Muscle layer of duodenum (tissue), 2 donors: Measurements from ENCODE around the gene PPP2R5C.

Source experiments
- H3K27ac ChIP-seq: one replicate; pipeline ENCODE4 v1.7.0; 2013; ENCODE audit warnings: mild to moderate bottlenecking, low read length
- H3K27me3 ChIP-seq: one replicate; pipeline ENCODE4 v1.7.0; 2013; ENCODE audit warnings: low read depth, mild to moderate bottlenecking, control low read depth, low read length
- H3K36me3 ChIP-seq, 2 donors: one replicate each; pipeline ENCODE4 v1.7.0; 2013; ENCODE audit warnings: low read length in 2 of 2, control low read depth in 1 of 2, mild to moderate bottlenecking in 1 of 2; ENCODE audit not compliant: insufficient read depth in 2 of 2, control insufficient read depth in 1 of 2
- H3K4me1 ChIP-seq, 2 donors: one replicate each; pipeline ENCODE4 v1.7.0; 2013; ENCODE audit warnings: low read length in 2 of 2, mild to moderate bottlenecking in 2 of 2, control low read depth in 1 of 2, moderate library complexity in 1 of 2; ENCODE audit not compliant: insufficient read depth in 2 of 2, control insufficient read depth in 1 of 2
- H3K4me3 ChIP-seq, 2 donors: one replicate each; pipeline ENCODE4 v1.7.0; 2013; ENCODE audit warnings: low read length in 2 of 2, low read depth in 1 of 2, mild to moderate bottlenecking in 1 of 2
- H3K9me3 ChIP-seq, 2 donors: one replicate each; pipeline ENCODE4 v1.7.0; 2013; ENCODE audit warnings: low read length in 2 of 2, control low read depth in 1 of 2, mild to moderate bottlenecking in 1 of 2; ENCODE audit not compliant: control insufficient read depth in 1 of 2
- donor health status: healthy.

Gene PPP2R5C

DNA sequence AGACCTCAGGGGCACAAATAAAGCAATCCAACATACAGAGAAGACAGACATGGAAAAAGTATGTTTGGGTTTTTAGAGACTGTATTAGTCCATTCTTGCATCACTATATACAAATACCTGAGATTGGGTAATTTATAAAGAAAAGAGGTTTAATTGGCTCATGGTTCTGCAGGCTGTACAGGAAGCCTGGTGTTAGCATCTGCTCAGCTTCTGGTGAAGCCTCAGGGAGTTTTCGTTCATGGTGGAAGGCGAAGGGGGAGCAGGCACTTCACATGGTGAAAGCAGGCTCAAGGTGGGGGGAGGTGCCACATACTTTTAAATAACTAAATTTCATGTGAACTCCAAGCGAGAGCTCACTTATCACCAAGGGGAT is 3.7 kb upstream of the PPP2R5C start:
- Histone ChIP-seq H3K9me3 (no peaks in the 10 kb centered on the region), H3K27me3 (no peaks in the 10 kb centered on the region), H3K4me3 (no peak overlapping the region), H3K4me1 (peaks cover 0 to 6% of the 10 kb centered on the region in 2 donors), H3K36me3 (no peaks in the 10 kb centered on the region), H3K27ac (no peak overlapping the region)

DNA sequence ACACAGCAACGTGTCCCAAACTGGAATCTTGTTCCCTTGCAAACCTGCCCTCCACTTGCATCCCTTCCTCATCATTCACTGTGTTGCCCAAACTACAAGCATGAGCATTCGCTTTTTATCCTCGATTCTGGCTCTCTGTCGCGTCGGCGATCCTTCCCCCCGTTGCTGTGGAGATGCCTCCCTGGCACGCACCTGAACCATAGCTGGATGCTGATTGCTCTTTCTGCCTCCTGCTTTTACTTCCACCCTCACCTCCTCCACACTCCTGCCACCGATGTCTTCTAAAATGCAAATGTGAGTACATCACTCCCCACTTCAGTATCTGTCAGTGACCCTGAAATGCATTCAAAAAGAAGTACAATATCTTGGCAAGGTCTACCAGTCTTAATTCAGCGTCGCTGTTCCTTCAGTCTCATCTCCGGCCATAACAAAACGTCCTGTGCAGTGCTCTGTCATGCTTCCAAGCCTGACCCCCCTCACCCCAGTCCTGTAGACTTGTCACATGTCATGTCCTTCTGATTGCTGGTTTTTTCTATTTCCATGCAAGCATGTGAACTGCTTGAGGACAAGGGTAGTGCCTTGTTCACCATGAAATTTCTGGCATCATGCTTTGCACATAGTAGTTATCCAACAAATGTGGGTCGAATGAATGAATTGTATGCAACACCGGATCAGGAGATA is 2.5 kb upstream of the PPP2R5C start:
- no peaks in the 10 kb centered on the region for H3K36me3 ChIP-seq
- H3K27me3 ChIP-seq, result no peaks in the 10 kb centered on the region
- peaks cover 0 to 9% of the 10 kb centered on the region in 2 donors for H3K4me1 ChIP-seq
- no peak overlapping the region for H3K4me3 ChIP-seq
- no peaks in the 10 kb centered on the region for H3K9me3 ChIP-seq
- no peak overlapping the region for H3K27ac ChIP-seq

DNA sequence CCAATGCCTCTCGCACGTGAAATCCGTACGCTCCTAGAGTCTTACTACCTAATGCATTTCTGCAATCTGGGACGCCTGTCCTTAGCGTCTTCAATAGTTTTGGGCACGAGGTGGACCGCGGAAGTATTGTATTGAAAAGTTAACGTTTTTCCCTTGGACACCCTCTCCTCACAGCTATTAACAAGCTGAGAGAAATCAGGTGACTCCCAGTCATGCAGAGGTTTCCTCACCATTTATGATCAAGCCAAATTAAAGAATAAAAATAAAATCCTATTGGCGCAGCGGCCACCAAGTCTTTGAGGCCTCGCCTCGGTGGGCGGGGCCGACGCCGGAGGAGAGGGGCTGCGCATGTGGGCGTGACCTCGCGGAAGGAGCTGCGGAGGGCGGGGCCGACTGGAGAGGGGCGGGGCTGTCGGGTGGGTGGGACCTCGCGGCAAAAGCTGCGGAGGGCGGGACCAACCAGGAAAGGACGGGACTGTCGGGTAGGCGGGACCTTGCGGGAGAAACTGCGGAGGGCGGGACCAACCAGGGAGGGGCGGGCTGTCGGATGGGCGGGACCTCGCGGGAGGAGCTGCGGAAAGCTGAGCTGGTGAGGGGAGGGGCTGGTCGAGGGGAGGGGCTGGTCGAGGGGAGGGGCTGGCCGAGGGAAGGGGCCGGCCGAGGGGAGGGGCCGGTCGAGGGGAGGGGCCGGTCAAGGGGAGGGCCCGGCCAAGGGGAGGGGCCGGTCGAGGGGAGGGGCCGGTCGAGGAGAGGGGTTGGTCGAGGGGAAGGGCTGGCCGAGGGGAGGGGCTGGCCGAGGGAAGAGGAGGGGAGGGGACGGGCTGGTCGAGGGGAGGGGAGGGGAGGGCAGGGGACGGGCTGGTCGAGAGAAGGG is 1.1 kb upstream of the PPP2R5C start:
- H3K4me3 ChIP-seq, result peak overlapping the region; percentile 56 to 93
- no peak overlapping the region for H3K27ac ChIP-seq
- H3K9me3 ChIP-seq, result no peaks in the 10 kb centered on the region

DNA sequence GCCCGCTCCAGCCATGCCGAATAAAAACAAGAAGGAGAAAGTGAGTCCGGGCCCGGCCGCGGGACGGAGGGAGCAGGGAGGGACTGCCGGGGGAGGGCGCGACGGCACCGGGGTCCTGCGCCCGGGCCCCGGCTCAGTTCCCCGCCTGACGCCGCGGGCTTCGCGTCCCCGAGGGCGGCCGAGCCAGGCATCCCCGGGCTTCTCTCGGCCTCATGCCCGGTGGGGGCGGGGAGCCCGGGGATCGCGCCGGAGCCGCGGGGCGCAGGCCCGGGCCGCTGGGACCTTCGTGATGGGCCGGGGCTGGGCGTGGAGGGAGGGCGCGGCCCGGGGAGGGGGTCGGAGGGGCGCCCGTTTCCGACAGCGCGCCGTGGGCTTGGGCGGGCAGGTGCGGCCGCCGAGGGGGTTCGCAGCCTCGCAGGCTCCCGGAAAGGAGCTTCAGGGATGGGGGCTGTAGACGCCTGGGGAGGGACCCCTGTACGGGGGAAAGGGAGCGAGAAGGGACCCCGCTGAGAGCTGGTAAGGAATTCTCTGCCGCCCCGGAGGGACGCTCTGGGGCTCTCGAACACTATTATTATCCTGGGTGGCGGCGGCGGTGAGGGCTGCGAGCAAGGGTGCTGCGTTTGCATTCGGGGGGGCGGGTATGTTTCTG is 496 bp downstream of the PPP2R5C start:
- H3K27ac ChIP-seq, result no peak overlapping the region
- no peaks in the 10 kb centered on the region for H3K9me3 ChIP-seq
- H3K4me3 ChIP-seq, result peak overlapping the region; percentile 61 to 75
- H3K4me1 ChIP-seq, result peaks cover 0 to 9% of the 10 kb centered on the region in 2 donors
- H3K27me3 ChIP-seq, result no peaks in the 10 kb centered on the region
- peaks cover 0 to 4% of the 10 kb centered on the region in 2 donors for H3K36me3 ChIP-seq

More for the DNA sequence above, 1.1 kb upstream of the PPP2R5C start:
- Histone ChIP-seq H3K4me1 (peaks cover 0 to 9% of the 10 kb centered on the region in 2 donors), H3K36me3 (no peaks in the 10 kb centered on the region), H3K27me3 (no peaks in the 10 kb centered on the region)

DNA sequence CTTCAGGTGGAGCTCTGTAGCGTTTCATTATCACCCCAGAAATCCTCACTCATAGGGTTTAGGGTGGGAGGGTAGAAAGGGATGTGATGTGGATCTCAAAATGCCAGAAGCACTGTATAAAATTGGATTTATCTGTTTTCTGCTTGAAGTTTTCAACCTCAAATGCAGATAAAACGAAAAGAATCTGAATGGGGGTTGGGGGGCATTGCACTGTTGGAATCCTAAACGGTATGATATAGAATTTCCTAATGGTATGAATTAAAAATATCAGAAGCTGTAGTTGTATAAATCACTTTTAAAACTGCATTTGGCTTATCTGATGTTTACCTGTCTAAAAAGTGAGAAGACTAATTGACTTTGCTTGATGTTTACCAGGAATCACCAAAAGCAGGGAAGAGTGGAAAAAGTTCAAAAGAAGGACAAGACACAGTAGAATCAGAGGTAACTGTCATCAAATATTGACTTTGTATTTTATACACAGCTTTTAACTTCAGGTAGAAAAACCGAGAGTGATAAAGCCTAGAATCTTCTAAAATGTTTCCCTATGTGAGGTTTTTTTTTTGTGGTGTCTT is 1.1 kb downstream of the PPP2R5C start:
- no peak overlapping the region for H3K27ac ChIP-seq
- H3K4me3 ChIP-seq, result peak overlapping the region; percentile 61 to 75
- H3K9me3 ChIP-seq, result no peaks in the 10 kb centered on the region
- no peaks in the 10 kb centered on the region for H3K27me3 ChIP-seq
- peaks cover 0 to 9% of the 10 kb centered on the region in 2 donors for H3K4me1 ChIP-seq
- H3K36me3 ChIP-seq, result peaks cover 0 to 4% of the 10 kb centered on the region in 2 donors

DNA sequence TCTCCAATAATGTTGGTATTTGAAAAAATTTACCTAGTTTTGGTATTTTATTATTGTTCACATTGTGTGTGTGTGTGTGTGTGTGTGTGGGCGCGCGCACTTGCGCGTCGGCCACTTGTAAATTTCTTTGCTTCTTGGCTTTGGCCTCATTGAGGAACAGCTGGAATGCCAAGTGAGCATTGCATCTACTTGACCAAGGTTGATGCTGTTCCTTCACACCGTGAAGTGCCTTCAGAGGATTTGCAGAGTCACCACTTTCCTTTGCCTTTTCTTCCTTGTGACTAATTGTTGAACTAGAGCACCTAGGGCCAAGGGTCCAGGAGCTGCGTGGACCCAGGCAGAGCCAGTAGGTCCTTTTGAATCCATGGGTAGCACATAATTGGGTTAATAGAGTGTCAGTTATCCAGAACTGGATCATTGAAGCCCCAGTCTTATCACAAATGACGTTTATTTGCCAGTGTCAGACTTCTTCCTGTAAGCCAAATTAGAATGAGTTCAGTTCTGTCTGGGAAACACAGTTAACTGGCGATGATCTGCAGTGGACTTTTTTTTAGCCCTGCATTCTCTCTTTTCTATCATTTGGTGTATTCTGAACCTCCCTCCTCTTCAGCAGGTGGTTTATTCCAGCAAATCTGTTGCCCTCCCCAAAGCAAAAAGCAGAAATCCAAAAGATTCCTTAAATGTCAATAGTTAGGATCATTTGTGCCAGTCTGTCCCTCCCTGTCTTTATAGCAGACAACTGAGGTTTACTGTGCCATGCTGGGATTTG is 2.6 kb downstream of the PPP2R5C start:
- H3K4me3 ChIP-seq, result no peak overlapping the region

DNA sequence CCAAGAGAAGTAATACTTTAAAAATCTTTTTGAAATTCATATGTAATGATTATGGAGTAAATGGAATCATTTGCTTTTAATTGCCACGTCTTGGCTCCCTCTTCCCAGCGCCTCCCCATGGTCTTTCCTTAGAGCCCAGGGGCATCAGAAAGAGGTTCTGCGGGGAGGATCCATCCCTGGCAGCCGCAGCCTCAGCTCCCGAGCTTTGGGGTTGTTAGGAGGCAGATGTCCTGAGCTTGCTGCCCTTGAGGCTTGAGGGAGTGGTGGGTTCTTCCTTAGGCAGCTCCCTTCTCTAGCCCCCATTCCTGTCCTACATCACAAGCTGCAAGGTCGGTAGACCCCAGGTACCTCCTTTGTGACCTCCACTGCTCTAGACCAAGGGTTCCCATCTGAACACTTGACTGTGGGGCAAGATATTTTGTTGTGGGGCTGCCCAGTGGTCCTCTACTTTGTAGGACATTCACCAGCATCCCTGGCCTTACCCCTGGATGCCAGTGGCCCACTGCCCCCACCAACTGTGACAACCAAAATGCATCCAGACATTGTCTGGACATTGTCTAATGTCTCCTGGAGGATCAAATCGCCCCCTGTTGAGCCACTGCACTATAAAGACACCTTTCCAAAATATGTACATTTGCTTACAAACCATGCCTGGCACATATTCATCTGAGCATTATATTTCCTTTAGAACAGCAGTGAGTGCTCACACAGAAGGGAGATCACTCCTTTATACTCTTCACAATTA is 6.3 kb downstream of the PPP2R5C start:
- H3K4me1 ChIP-seq, result peaks cover 0 to 3% of the 10 kb centered on the region in 2 donors
- H3K27me3 ChIP-seq, result no peaks in the 10 kb centered on the region
- H3K36me3 ChIP-seq, result peaks cover 0 to 4% of the 10 kb centered on the region in 2 donors
- no peaks in the 10 kb centered on the region for H3K9me3 ChIP-seq
- no peak overlapping the region for H3K4me3 ChIP-seq
- no peak overlapping the region for H3K27ac ChIP-seq

More for the DNA sequence above, 2.6 kb downstream of the PPP2R5C start:
- Histone ChIP-seq H3K9me3 (no peaks in the 10 kb centered on the region), H3K27me3 (no peaks in the 10 kb centered on the region), H3K27ac (no peak overlapping the region), H3K4me1 (peaks cover 0 to 9% of the 10 kb centered on the region in 2 donors), H3K36me3 (peaks cover 0 to 4% of the 10 kb centered on the region in 2 donors)

GRCh38 chr14:101770183-101770582 is 8.7 kb downstream of the PPP2R5C start:
- Histone ChIP-seq H3K4me3 (no peak overlapping the region), H3K27ac (no peak overlapping the region), H3K36me3 (peaks cover 0 to 4% of the 10 kb centered on the region in 2 donors), H3K27me3 (no peaks in the 10 kb centered on the region), H3K4me1 (no peaks in the 10 kb centered on the region), H3K9me3 (no peaks in the 10 kb centered on the region)

DNA sequence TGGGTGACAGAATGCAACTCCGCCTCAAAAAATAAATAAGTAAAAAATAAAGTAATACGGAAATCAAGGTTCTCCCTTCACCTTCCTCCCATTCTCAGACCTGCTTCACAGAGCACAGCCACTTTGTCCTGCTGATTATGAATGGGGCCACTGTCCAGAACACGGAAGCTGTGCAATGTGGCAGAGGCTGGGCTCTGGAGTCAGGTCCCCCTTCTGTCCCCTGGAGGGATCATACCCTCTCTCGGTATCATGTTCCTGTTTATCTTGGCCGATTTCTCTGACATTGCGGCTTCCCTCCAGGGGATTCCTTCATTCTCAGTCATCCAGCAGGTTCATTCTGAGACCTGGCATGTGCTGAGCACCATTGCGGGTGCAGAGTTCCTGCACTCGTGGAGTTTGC is 11.3 kb downstream of the PPP2R5C start:
- no peaks in the 10 kb centered on the region for H3K27me3 ChIP-seq
- H3K36me3 ChIP-seq, result no peaks in the 10 kb centered on the region
- no peak overlapping the region for H3K27ac ChIP-seq
- no peaks in the 10 kb centered on the region for H3K4me1 ChIP-seq
- H3K4me3 ChIP-seq, result no peak overlapping the region
- no peaks in the 10 kb centered on the region for H3K9me3 ChIP-seq

GRCh38 chr14:101773378-101773777 is 11.9 kb downstream of the PPP2R5C start:
- Histone ChIP-seq H3K4me1 (no peaks in the 10 kb centered on the region), H3K27ac (no peak overlapping the region), H3K4me3 (no peak overlapping the region), H3K27me3 (no peaks in the 10 kb centered on the region), H3K36me3 (no peaks in the 10 kb centered on the region), H3K9me3 (no peaks in the 10 kb centered on the region)
